H1 (cell line): ENCODE results near the gene ASAP2. TPM values are rescaled to one million over a fixed set of nuclear protein-coding genes. Genes with fewer than 3 reads are reported as not detected.

Experiments used
- RBBP5 ChIP-seq: IDR thresholded peaks from 2 replicates; pipeline ENCODE4 v1.7.1; 2012; ENCODE audit warnings: low read depth, mild to moderate bottlenecking, inconsistent platforms, low read length, moderate library complexity, borderline replicate concordance
- polyA plus RNA-seq, 7 experiments: library from polyadenylated mRNA; depleted of rRNA in 3 of 7; stranded (reverse) in 5 of 7; unstranded in 2 of 7; fragments of >200 nt in 5 of 7; fragments of 200-250 nt in 2 of 7; gene quantifications; 1 replicate in 5 of 7; 2 replicates in 1 of 7; 4 replicates in 1 of 7; pipeline versions ENCODE4 v1.2.1 to v1.2.3, GENCODE V29; 2011 to 2013; ENCODE audit warnings: missing spikeins in 2 of 7, mixed read lengths in 2 of 7
- total RNA-seq: library from RNA; stranded (reverse); fragmentation: NEBNext Ultra II Directional; extraction: Animal tissue kit (Norgen Biotek cat#: 25700); gene quantifications from 2 replicates; pipeline ENCODE4 v1.2.1, GENCODE V29; 2021
- TF ChIP-seq, protein P1 (sequence below): fragments of 300-600 bp; sonication (generic); IDR thresholded peaks from 2 replicates; pipeline ENCODE4 v1.7.1; 2012; ENCODE audit warnings: low read length, moderate library complexity, mild to moderate bottlenecking, inconsistent platforms; ENCODE audit not compliant: insufficient replicate concordance

The ASAP2 gene
- total and polyA plus RNA-seq, 2 of the 8 experiments (the other 6 are each of a cell fraction or from before 2014, with no cell fraction given) = 10.2 to 18.7 TPM

- TF ChIP-seq, protein P1, sequence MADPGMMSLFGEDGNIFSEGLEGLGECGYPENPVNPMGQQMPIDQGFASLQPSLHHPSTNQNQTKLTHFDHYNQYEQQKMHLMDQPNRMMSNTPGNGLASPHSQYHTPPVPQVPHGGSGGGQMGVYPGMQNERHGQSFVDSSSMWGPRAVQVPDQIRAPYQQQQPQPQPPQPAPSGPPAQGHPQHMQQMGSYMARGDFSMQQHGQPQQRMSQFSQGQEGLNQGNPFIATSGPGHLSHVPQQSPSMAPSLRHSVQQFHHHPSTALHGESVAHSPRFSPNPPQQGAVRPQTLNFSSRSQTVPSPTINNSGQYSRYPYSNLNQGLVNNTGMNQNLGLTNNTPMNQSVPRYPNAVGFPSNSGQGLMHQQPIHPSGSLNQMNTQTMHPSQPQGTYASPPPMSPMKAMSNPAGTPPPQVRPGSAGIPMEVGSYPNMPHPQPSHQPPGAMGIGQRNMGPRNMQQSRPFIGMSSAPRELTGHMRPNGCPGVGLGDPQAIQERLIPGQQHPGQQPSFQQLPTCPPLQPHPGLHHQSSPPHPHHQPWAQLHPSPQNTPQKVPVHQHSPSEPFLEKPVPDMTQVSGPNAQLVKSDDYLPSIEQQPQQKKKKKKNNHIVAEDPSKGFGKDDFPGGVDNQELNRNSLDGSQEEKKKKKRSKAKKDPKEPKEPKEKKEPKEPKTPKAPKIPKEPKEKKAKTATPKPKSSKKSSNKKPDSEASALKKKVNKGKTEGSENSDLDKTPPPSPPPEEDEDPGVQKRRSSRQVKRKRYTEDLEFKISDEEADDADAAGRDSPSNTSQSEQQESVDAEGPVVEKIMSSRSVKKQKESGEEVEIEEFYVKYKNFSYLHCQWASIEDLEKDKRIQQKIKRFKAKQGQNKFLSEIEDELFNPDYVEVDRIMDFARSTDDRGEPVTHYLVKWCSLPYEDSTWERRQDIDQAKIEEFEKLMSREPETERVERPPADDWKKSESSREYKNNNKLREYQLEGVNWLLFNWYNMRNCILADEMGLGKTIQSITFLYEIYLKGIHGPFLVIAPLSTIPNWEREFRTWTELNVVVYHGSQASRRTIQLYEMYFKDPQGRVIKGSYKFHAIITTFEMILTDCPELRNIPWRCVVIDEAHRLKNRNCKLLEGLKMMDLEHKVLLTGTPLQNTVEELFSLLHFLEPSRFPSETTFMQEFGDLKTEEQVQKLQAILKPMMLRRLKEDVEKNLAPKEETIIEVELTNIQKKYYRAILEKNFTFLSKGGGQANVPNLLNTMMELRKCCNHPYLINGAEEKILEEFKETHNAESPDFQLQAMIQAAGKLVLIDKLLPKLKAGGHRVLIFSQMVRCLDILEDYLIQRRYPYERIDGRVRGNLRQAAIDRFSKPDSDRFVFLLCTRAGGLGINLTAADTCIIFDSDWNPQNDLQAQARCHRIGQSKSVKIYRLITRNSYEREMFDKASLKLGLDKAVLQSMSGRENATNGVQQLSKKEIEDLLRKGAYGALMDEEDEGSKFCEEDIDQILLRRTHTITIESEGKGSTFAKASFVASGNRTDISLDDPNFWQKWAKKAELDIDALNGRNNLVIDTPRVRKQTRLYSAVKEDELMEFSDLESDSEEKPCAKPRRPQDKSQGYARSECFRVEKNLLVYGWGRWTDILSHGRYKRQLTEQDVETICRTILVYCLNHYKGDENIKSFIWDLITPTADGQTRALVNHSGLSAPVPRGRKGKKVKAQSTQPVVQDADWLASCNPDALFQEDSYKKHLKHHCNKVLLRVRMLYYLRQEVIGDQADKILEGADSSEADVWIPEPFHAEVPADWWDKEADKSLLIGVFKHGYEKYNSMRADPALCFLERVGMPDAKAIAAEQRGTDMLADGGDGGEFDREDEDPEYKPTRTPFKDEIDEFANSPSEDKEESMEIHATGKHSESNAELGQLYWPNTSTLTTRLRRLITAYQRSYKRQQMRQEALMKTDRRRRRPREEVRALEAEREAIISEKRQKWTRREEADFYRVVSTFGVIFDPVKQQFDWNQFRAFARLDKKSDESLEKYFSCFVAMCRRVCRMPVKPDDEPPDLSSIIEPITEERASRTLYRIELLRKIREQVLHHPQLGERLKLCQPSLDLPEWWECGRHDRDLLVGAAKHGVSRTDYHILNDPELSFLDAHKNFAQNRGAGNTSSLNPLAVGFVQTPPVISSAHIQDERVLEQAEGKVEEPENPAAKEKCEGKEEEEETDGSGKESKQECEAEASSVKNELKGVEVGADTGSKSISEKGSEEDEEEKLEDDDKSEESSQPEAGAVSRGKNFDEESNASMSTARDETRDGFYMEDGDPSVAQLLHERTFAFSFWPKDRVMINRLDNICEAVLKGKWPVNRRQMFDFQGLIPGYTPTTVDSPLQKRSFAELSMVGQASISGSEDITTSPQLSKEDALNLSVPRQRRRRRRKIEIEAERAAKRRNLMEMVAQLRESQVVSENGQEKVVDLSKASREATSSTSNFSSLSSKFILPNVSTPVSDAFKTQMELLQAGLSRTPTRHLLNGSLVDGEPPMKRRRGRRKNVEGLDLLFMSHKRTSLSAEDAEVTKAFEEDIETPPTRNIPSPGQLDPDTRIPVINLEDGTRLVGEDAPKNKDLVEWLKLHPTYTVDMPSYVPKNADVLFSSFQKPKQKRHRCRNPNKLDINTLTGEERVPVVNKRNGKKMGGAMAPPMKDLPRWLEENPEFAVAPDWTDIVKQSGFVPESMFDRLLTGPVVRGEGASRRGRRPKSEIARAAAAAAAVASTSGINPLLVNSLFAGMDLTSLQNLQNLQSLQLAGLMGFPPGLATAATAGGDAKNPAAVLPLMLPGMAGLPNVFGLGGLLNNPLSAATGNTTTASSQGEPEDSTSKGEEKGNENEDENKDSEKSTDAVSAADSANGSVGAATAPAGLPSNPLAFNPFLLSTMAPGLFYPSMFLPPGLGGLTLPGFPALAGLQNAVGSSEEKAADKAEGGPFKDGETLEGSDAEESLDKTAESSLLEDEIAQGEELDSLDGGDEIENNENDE = no peak
- TF ChIP-seq RBBP5 = no peak
Measured at GRCh38 chr2:9252002-9252357, 45.4 kb downstream of the ASAP2 start (continued).
